Liver (tissue), 9 donors: ENCODE data around the gene IGF1R. TPM values are rescaled to one million over a fixed set of nuclear protein-coding genes. Genes with fewer than 3 reads are reported as not detected.

Experiments
- DNase-seq: peaks from one replicate; pipeline ENCODE4 v3.0.0-alpha.2; 2017; ENCODE audit warnings: low spot score
- H3K27ac ChIP-seq, 2 donors: one replicate each; pipeline ENCODE4 v1.7.0; 2013; ENCODE audit warnings: inconsistent platforms in 2 of 2, low read length in 2 of 2, control low read depth in 1 of 2, low read depth in 1 of 2, mild to moderate bottlenecking in 1 of 2
- H3K27me3 ChIP-seq, 4 donors: one replicate each; pipeline versions ENCODE4 v1.6.1 to v1.7.0; 2013; ENCODE audit warnings: low read length in 3 of 4, inconsistent platforms in 1 of 4, mild to moderate bottlenecking in 1 of 4, moderate library complexity in 1 of 4; ENCODE audit not compliant: control insufficient read depth in 4 of 4, insufficient read depth in 4 of 4
- H3K36me3 ChIP-seq, 4 donors: one replicate each; pipeline versions ENCODE4 v1.6.1 to v1.7.0; 2013; ENCODE audit warnings: low read length in 3 of 4, mild to moderate bottlenecking in 3 of 4, low read depth in 1 of 4, moderate library complexity in 1 of 4; ENCODE audit not compliant: control insufficient read depth in 4 of 4, insufficient read depth in 3 of 4
- H3K4me1 ChIP-seq, 4 donors: one replicate each; pipeline versions ENCODE4 v1.6.1 to v1.7.0; 2013; ENCODE audit warnings: low read length in 3 of 4, mild to moderate bottlenecking in 3 of 4, moderate library complexity in 1 of 4; ENCODE audit not compliant: control insufficient read depth in 4 of 4, insufficient read depth in 4 of 4
- H3K4me3 ChIP-seq, 3 donors: one replicate each; pipeline versions ENCODE4 v1.6.1 to v1.7.0; 2013; ENCODE audit warnings: low read length in 3 of 3, control low read depth in 1 of 3, low read depth in 1 of 3, mild to moderate bottlenecking in 1 of 3
- H3K9ac ChIP-seq, 2 donors: one replicate each; pipeline ENCODE4 v1.7.0; 2013; ENCODE audit warnings: low read length in 2 of 2, mild to moderate bottlenecking in 2 of 2, moderate library complexity in 2 of 2, control low read depth in 1 of 2, low read depth in 1 of 2
- H3K9me3 ChIP-seq, 4 donors: one replicate each; pipeline versions ENCODE4 v1.6.1 to v1.7.0; 2013; ENCODE audit warnings: low read length in 3 of 4; ENCODE audit not compliant: control insufficient read depth in 4 of 4
- ATF3 ChIP-seq: IDR thresholded peaks from 2 replicates; pipeline ENCODE4 v1.6.1; 2016; ENCODE audit warnings: antibody characterized with exemption
- CTCF ChIP-seq: fragments of 150-350 bp; IDR thresholded peaks from 2 replicates; pipeline ENCODE4 v1.5.1; 2017; ENCODE audit warnings: improper control_type of control experiment, low read depth, low read length; ENCODE audit not compliant: missing input control
- EGR1 ChIP-seq, 2 donors: IDR thresholded peaks; 2 replicates each; pipeline ENCODE4 v1.6.1; 2016 to 2018; ENCODE audit warnings: antibody characterized with exemption in 2 of 2, low read depth in 2 of 2
- FOXA1 ChIP-seq: IDR thresholded peaks from 2 replicates; pipeline ENCODE4 v1.6.1; 2016; ENCODE audit warnings: antibody characterized with exemption
- FOXA2 ChIP-seq: IDR thresholded peaks from 2 replicates; pipeline ENCODE4 v1.6.1; 2016; ENCODE audit warnings: antibody characterized with exemption
- GABPA ChIP-seq, 2 donors: IDR thresholded peaks in 1 of 2; conservative IDR thresholded peaks in 1 of 2; 2 replicates each; pipeline ENCODE4 v1.6.1; 2016; ENCODE audit warnings: antibody characterized with exemption in 2 of 2, mild to moderate bottlenecking in 1 of 2, moderate library complexity in 1 of 2
- HNF4A ChIP-seq, 2 donors: conservative IDR thresholded peaks; 2 replicates each; pipeline ENCODE4 v1.6.1; 2016; ENCODE audit warnings: antibody characterized with exemption in 2 of 2, mild to moderate bottlenecking in 2 of 2
- HNF4G ChIP-seq: IDR thresholded peaks from 2 replicates; pipeline ENCODE4 v1.6.1; 2016; ENCODE audit warnings: antibody characterized with exemption
- JUND ChIP-seq, 2 donors: IDR thresholded peaks; 2 replicates each; pipeline ENCODE4 v1.6.1; 2016; ENCODE audit warnings: antibody characterized with exemption in 2 of 2
- NR2F2 ChIP-seq: IDR thresholded peaks from 2 replicates; pipeline ENCODE4 v1.6.1; 2016; ENCODE audit warnings: antibody characterized with exemption
- RAD21 ChIP-seq, 2 donors: IDR thresholded peaks; 2 replicates each; pipeline ENCODE4 v1.6.1; 2016; ENCODE audit warnings: antibody characterized with exemption in 2 of 2, mild to moderate bottlenecking in 2 of 2
- RXRA ChIP-seq, 2 donors: IDR thresholded peaks; 2 replicates each; pipeline ENCODE4 v1.6.1; 2017 to 2018; ENCODE audit warnings: antibody characterized with exemption in 2 of 2, mild to moderate bottlenecking in 1 of 2
- SP1 ChIP-seq: IDR thresholded peaks from 2 replicates; pipeline ENCODE4 v1.6.1; 2018; ENCODE audit warnings: antibody characterized with exemption, mild to moderate bottlenecking
- TAF1 ChIP-seq: conservative IDR thresholded peaks from 2 replicates; pipeline ENCODE4 v1.6.1; 2016; ENCODE audit warnings: antibody characterized with exemption, mild to moderate bottlenecking
- YY1 ChIP-seq: IDR thresholded peaks from 2 replicates; pipeline ENCODE4 v1.6.1; 2016; ENCODE audit warnings: antibody characterized with exemption, mild to moderate bottlenecking
- ZBTB33 ChIP-seq: IDR thresholded peaks from 2 replicates; pipeline ENCODE4 v1.6.1; 2016; ENCODE audit warnings: antibody characterized with exemption
- WGBS: extraction: QIAGEN DNeasy Blood & Tissue Kit; methylation state at CpG from one replicate; pipeline ENCODE4 v1.1.7; 2013; 5-methylcytosine and 5-hydroxymethylcytosine counted together
- polyA plus RNA-seq, 2 donors: library from polyadenylated mRNA; stranded (reverse) in 1 of 2; unstranded in 1 of 2; fragments of 200-250 nt in 1 of 2; fragments of >200 nt in 1 of 2; fragmentation: Nextera tagmentation in 1 of 2; extraction: Ambion mirVana in 1 of 2; gene quantifications; one replicate each; pipeline versions ENCODE4 v1.2.1 to v1.2.3, GENCODE V29; 2013 to 2015
- total RNA-seq, 2 donors: library from RNA; depleted of rRNA; stranded (reverse); fragments of >200 nt; gene quantifications; one replicate each; pipeline ENCODE4 v1.2.3, GENCODE V29; 2014
- TF ChIP-seq, protein P1 (sequence below): IDR thresholded peaks from 2 replicates; pipeline ENCODE4 v1.6.1; 2016; ENCODE audit warnings: antibody characterized with exemption, mild to moderate bottlenecking
- TF ChIP-seq, protein P2 (sequence below): IDR thresholded peaks from 2 replicates; pipeline ENCODE4 v1.6.1; 2016; ENCODE audit warnings: antibody characterized with exemption
- donor health status: healthy.
- donor health status: healthy.
- donor health status: healthy.
- donor health status: healthy.
- donor health status: healthy.

Gene IGF1R
- total and polyA plus RNA-seq, 4 donors, result 0.69 to 10.3 (median 3.2) TPM

GRCh38 chr15:98888820-98889479 lies 240.6 kb downstream of the IGF1R start:
- 81% methylated on average over 8 of the region's 8 CpGs for WGBS
- no peaks in the 10 kb centered on the region for H3K4me1 ChIP-seq
- DNase-seq, result no peak
- no peak overlapping the region for H3K27ac ChIP-seq
- peaks cover 0 to 4% (median 0%) of the 10 kb centered on the region in 4 donors for H3K27me3 ChIP-seq
- no peak overlapping the region for H3K9ac ChIP-seq
- H3K36me3 ChIP-seq, result no peaks in the 10 kb centered on the region
- no peaks in the 10 kb centered on the region for H3K9me3 ChIP-seq
- TF ChIP-seq FOXA2, result no peak
- TF ChIP-seq JUND (IDR thresholded peaks at IDR 0.05), result no peak
- no peak for TF ChIP-seq YY1
- no peak for TF ChIP-seq RXRA (IDR thresholded peaks at IDR 0.05)
- no peak for TF ChIP-seq TAF1
- TF ChIP-seq, protein P1, sequence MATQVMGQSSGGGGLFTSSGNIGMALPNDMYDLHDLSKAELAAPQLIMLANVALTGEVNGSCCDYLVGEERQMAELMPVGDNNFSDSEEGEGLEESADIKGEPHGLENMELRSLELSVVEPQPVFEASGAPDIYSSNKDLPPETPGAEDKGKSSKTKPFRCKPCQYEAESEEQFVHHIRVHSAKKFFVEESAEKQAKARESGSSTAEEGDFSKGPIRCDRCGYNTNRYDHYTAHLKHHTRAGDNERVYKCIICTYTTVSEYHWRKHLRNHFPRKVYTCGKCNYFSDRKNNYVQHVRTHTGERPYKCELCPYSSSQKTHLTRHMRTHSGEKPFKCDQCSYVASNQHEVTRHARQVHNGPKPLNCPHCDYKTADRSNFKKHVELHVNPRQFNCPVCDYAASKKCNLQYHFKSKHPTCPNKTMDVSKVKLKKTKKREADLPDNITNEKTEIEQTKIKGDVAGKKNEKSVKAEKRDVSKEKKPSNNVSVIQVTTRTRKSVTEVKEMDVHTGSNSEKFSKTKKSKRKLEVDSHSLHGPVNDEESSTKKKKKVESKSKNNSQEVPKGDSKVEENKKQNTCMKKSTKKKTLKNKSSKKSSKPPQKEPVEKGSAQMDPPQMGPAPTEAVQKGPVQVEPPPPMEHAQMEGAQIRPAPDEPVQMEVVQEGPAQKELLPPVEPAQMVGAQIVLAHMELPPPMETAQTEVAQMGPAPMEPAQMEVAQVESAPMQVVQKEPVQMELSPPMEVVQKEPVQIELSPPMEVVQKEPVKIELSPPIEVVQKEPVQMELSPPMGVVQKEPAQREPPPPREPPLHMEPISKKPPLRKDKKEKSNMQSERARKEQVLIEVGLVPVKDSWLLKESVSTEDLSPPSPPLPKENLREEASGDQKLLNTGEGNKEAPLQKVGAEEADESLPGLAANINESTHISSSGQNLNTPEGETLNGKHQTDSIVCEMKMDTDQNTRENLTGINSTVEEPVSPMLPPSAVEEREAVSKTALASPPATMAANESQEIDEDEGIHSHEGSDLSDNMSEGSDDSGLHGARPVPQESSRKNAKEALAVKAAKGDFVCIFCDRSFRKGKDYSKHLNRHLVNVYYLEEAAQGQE, result no peak
- no peak for TF ChIP-seq ZBTB33
- no peak for TF ChIP-seq ATF3
- TF ChIP-seq SP1, result no peak
- TF ChIP-seq HNF4G, result no peak
- no peak for TF ChIP-seq NR2F2
- no peak for TF ChIP-seq FOXA1
- no peak overlapping the region for H3K4me3 ChIP-seq

- 90% methylated on average over 12 of the region's 12 CpGs for WGBS
- no peak overlapping the region for H3K27ac ChIP-seq
- H3K27me3 ChIP-seq, result no peaks in the 10 kb centered on the region
- no peaks in the 10 kb centered on the region for H3K36me3 ChIP-seq
- H3K4me3 ChIP-seq, result no peak overlapping the region
- no peak for DNase-seq
- H3K9ac ChIP-seq, result no peak overlapping the region
- no peaks in the 10 kb centered on the region for H3K9me3 ChIP-seq
- no peaks in the 10 kb centered on the region for H3K4me1 ChIP-seq
- TF ChIP-seq CTCF (no peak), JUND (IDR thresholded peaks at IDR 0.05) (no peak), ATF3 (no peak), TAF1 (no peak), GABPA (IDR thresholded peaks at IDR 0.05 in 1 of 2, conservative IDR thresholded peaks at IDR 0.05 in 1 of 2) (no peak), EGR1 (IDR thresholded peaks at IDR 0.05; ENCODE audit: low read depth in 2 of 2) (no peak), NR2F2 (no peak), FOXA1 (no peak), RXRA (IDR thresholded peaks at IDR 0.05) (no peak), YY1 (no peak), SP1 (no peak), HNF4A (conservative IDR thresholded peaks at IDR 0.05) (no peak), FOXA2 (no peak), RAD21 (IDR thresholded peaks at IDR 0.05) (no peak)
- TF ChIP-seq, protein P2, sequence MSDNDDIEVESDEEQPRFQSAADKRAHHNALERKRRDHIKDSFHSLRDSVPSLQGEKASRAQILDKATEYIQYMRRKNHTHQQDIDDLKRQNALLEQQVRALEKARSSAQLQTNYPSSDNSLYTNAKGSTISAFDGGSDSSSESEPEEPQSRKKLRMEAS, result no peak
- TF ChIP-seq, protein P1, result no peak
Measured at GRCh38 chr15:98889930-98890695, 241.8 kb downstream of the IGF1R start.
